Activated CD8-positive, alpha-beta memory T cell treated with anti-CD3 and anti-CD28 coated beads for 36 hours (primary cell): ENCODE results near the gene KLHDC3. TPM values are rescaled to one million over a fixed set of nuclear protein-coding genes. Genes with fewer than 3 reads are reported as not detected.

Experiments
- CTCF ChIA-PET: fragments of 350-600 bp; sonication (Branson Sonifier 250); formaldehyde crosslinking; loops from one replicate; lab custom pipeline; 2021; ENCODE audit warnings: antibody characterized with exemption; lab: Charles Lee
- POLR2A ChIA-PET: fragments of 350-600 bp; sonication (Branson Sonifier 250); formaldehyde crosslinking; loops from one replicate; lab custom pipeline; 2021; ENCODE audit warnings: antibody characterized with exemption; lab: Charles Lee
- total RNA-seq, 2 experiments: library from RNA; stranded (reverse); gene quantifications; one replicate each; pipeline ENCODE4 v1.2.3, GENCODE V29; 2021

The KLHDC3 gene
- total RNA-seq, 2 experiments from 2014 or later = 71.1 to 71.4 TPM

GRCh38 chr6:43014434-43014909 is 423 bp downstream of the KLHDC3 start:
- POLR2A ChIA-PET = interaction anchor here (1.0 to 4.1 kb wide), 6 partner anchors 11 to 85 kb away, joined by 5 to 13 read pairs (median 8); partner anchors contain the start of genes CNPY3, CUL7, KLC4 and MRPL2

GRCh38 chr6:43016176-43016942 is 2.3 kb downstream of the KLHDC3 start:
- POLR2A ChIA-PET = interaction anchor here (4.1 kb wide), 1 partner anchor 38 kb away, joined by 13 read pairs; the partner anchor contains the start of gene PEX6
- CTCF ChIA-PET = interaction anchor here (0.6 to 1.0 kb wide), 2 partner anchors 18 to 32 kb away, joined by 3 read pairs; partner anchors contain the start of gene PPP2R5D

More at GRCh38 chr6:43014434-43014909, 423 bp downstream of the KLHDC3 start:
- CTCF ChIA-PET = interaction anchor here (0.5 to 1.7 kb wide), 3 partner anchors 129 to 562 kb away, joined by 3 to 6 read pairs (median 4); partner anchors contain the start of genes POLH and XPO5

- ChIA-PET CTCF (interaction anchor here (0.6 kb wide), 1 partner anchor 17 kb away, joined by 3 read pairs; no protein-coding TSS in a partner anchor), POLR2A (no interaction called here)
These were observed 2.9 kb downstream of the KLHDC3 start for GRCh38 chr6:43016943-43017334.

- CTCF ChIA-PET = no interaction called here
These were observed 5.1 kb downstream of the KLHDC3 start for GRCh38 chr6:43019152-43019551.

GRCh38 chr6:43020052-43020705 is 6.1 kb downstream of the KLHDC3 start:
- POLR2A ChIA-PET = interaction anchor here (0.6 to 2.4 kb wide), 5 partner anchors 13 to 123 kb away, joined by 3 to 10 read pairs (median 4); partner anchors contain the start of gene PEX6

More at GRCh38 chr6:43019152-43019551, 5.1 kb downstream of the KLHDC3 start:
- POLR2A ChIA-PET = no interaction called here

GRCh38 chr6:43020847-43021246 is 6.8 kb downstream of the KLHDC3 start:
- CTCF ChIA-PET = interaction anchor here (0.9 to 1.9 kb wide), 4 partner anchors 16 to 123 kb away, joined by 3 to 7 read pairs (median 4); no protein-coding TSS in a partner anchor
- POLR2A ChIA-PET = interaction anchor here (0.6 to 2.4 kb wide), 7 partner anchors 12 to 122 kb away, joined by 3 to 10 read pairs (median 4); partner anchors contain the start of genes CNPY3, KLC4, MRPL2 and PEX6

More at GRCh38 chr6:43020052-43020705, 6.1 kb downstream of the KLHDC3 start:
- CTCF ChIA-PET = interaction anchor here (1.1 kb wide), 1 partner anchor 124 kb away, joined by 7 read pairs; no protein-coding TSS in a partner anchor

GRCh38 chr6:43021270-43022047 is 7.4 kb downstream of the KLHDC3 start, which contains the start of gene RRP36:
TSS of gene RRP36 (plus strand) at chr6:43021623. CDS start at chr6:43021655, 32 bp downstream.
- ChIA-PET CTCF (interaction anchor here (0.8 to 1.9 kb wide), 6 partner anchors 15 to 122 kb away, joined by 3 to 7 read pairs (median 4); no protein-coding TSS in a partner anchor), POLR2A (interaction anchor here (0.7 to 2.4 kb wide), 6 partner anchors 32 to 773 kb away, joined by 3 to 10 read pairs (median 5); partner anchors contain the start of genes CNPY3, CUL7, KLC4 and MRPL2)

GRCh38 chr6:43024436-43024835 is 10.4 kb downstream of the KLHDC3 start:
- ChIA-PET CTCF (no interaction called here), POLR2A (interaction anchor here (1.0 kb wide), 1 partner anchor 29 kb away, joined by 3 read pairs; the partner anchor contains the start of gene CUL7)

GRCh38 chr6:43026365-43026764 is 12.3 kb downstream of the KLHDC3 start:
- POLR2A ChIA-PET = no interaction called here
- CTCF ChIA-PET = interaction anchor here (0.5 to 1.0 kb wide), 2 partner anchors 8 to 11 kb away, joined by 3 read pairs; no protein-coding TSS in a partner anchor

- ChIA-PET CTCF (no interaction called here), POLR2A (interaction anchor here (0.7 kb wide), 1 partner anchor 23 kb away, joined by 3 read pairs; no protein-coding TSS in a partner anchor)
These were observed 15.1 kb downstream of the KLHDC3 start for GRCh38 chr6:43029120-43029519.

- ChIA-PET CTCF (no interaction called here), POLR2A (interaction anchor here (0.7 kb wide), 1 partner anchor 53 kb away, joined by 3 read pairs; the partner anchor contains the start of gene PEX6)
These were observed 18.3 kb downstream of the KLHDC3 start for GRCh38 chr6:43032326-43032725.

GRCh38 chr6:43033496-43034189 is 19.6 kb downstream of the KLHDC3 start:
- ChIA-PET POLR2A (interaction anchor here (0.6 to 0.8 kb wide), 2 partner anchors 13 to 142 kb away, joined by 4 to 10 read pairs; no protein-coding TSS in a partner anchor), CTCF (interaction anchor here (1.0 kb wide), 1 partner anchor 24 kb away, joined by 4 read pairs; no protein-coding TSS in a partner anchor)

GRCh38 chr6:43034190-43034525 is 20.1 kb downstream of the KLHDC3 start:
- CTCF ChIA-PET = interaction anchor here (0.7 to 1.0 kb wide), 2 partner anchors 18 to 24 kb away, joined by 3 to 4 read pairs; no protein-coding TSS in a partner anchor
- POLR2A ChIA-PET = no interaction called here

GRCh38 chr6:43035495-43036194 is 21.6 kb downstream of the KLHDC3 start:
- ChIA-PET POLR2A (interaction anchor here (1.2 kb wide), 1 partner anchor 10 kb away, joined by 3 read pairs; no protein-coding TSS in a partner anchor), CTCF (interaction anchor here (1.3 kb wide), 1 partner anchor 14 kb away, joined by 3 read pairs; the partner anchor contains the start of gene RRP36)

GRCh38 chr6:43036712-43037111 is 22.7 kb downstream of the KLHDC3 start:
- ChIA-PET POLR2A (no interaction called here), CTCF (interaction anchor here (1.3 kb wide), 1 partner anchor 15 kb away, joined by 3 read pairs; the partner anchor contains the start of gene RRP36)

GRCh38 chr6:43037197-43037596 is 23.1 kb downstream of the KLHDC3 start:
- ChIA-PET POLR2A (interaction anchor here (0.5 kb wide), 1 partner anchor 15 kb away, joined by 5 read pairs; no protein-coding TSS in a partner anchor), CTCF (interaction anchor here (1.3 kb wide), 1 partner anchor 16 kb away, joined by 3 read pairs; the partner anchor contains the start of gene RRP36)
